HepG2 (cell line): ENCODE measurements around the gene EWSR1. TPM values are rescaled to one million over a fixed set of nuclear protein-coding genes. Genes with fewer than 3 reads are reported as not detected.

Source experiments
- ATAC-seq: fragments of 200-7000 bp; cut with Tn5 transposase; 3 replicates; pipeline ENCODE4 v1.9.1; 2020; ENCODE audit warnings: mild to moderate bottlenecking, moderate library complexity
- BruUV-seq: library from RNA; stranded (reverse); fragments of 400-500 nt; replicated peaks from 2 replicates; lab custom pipeline; 2021; lab: Mats Ljungman, UMichigan
- CTCF ChIA-PET: fragments of 300-600 bp; formaldehyde crosslinking; extraction: SDS; loops from one replicate; lab custom pipeline; 2021; ENCODE audit warnings: low total read pairs, inconsistent platforms, low intra/inter-chr PET ratio; lab: Yijun Ruan, JAX
- POLR2A ChIA-PET: fragments of 350-600 bp; sonication (Branson Sonifier 250); formaldehyde crosslinking; loops from one replicate; lab custom pipeline; 2020; ENCODE audit warnings: antibody characterized with exemption, inconsistent platforms; lab: Yijun Ruan, JAX
- DNase-seq: peaks from one replicate; pipeline ENCODE4 v3.0.0-alpha.2; 2015; ENCODE audit warnings: low spot score
- FAIRE-seq: peaks from 3 replicates; lab custom pipeline; 2011; peaks lifted over from hg19 to GRCh38; lab: Jason Lieb, UNC
- H2AFZ ChIP-seq: one replicate; pipeline ENCODE4 v1.6.1; 2011; ENCODE audit warnings: low read length, inconsistent platforms
- H3K27ac ChIP-seq: fragments of 300-600 bp; 3 replicates; pipeline ENCODE4 v1.8.0; 2011; ENCODE audit warnings: mixed run types, mild to moderate bottlenecking, mixed read lengths, low read length, inconsistent platforms; ENCODE audit not compliant: insufficient read depth; ENCODE audit errors: extremely low read length
- H3K27me3 ChIP-seq, 2 experiments: fragments of 200-600 bp in 1 of 2; 2 replicates in 1 of 2; 3 replicates in 1 of 2; pipeline versions ENCODE4 v1.6.0 to v1.8.0; 2011; ENCODE audit warnings: low read length in 2 of 2, mild to moderate bottlenecking in 2 of 2, moderate library complexity in 2 of 2, inconsistent platforms in 1 of 2; ENCODE audit not compliant: insufficient read depth in 2 of 2, control insufficient read depth in 1 of 2
- H3K36me3 ChIP-seq, 2 experiments: fragments of 200-600 bp in 1 of 2; replicated peaks in 1 of 2; 2 replicates in 1 of 2; 3 replicates in 1 of 2; pipeline versions ENCODE4 v1.5.1 to v1.8.0; 2011; ENCODE audit warnings: low read length in 2 of 2, inconsistent platforms in 1 of 2; ENCODE audit not compliant: insufficient read depth in 2 of 2, control insufficient read depth in 1 of 2
- H3K4me1 ChIP-seq: 2 replicates; pipeline ENCODE4 v1.5.1; 2012; ENCODE audit warnings: low read length, inconsistent platforms; ENCODE audit not compliant: insufficient read depth
- H3K4me2 ChIP-seq: 2 replicates; pipeline ENCODE4 v1.6.0; 2011; ENCODE audit warnings: low read depth, low read length, inconsistent platforms
- H3K4me3 ChIP-seq, 3 experiments: fragments of 200-600 bp in 1 of 3; sonication (generic), shearing (Covaris generic) in 1 of 3; replicated peaks in 1 of 3; 2 replicates each; pipeline ENCODE4 v1.5.1; 2011 to 2016; ENCODE audit warnings: low read length in 3 of 3, inconsistent platforms in 2 of 3, low read depth in 2 of 3, mild to moderate bottlenecking in 2 of 3, control low read depth in 1 of 3, mixed read lengths in 1 of 3; ENCODE audit not compliant: insufficient read depth in 1 of 3
- H3K79me2 ChIP-seq: one replicate; pipeline ENCODE4 v1.6.1; 2011; ENCODE audit warnings: low read length, inconsistent platforms; ENCODE audit not compliant: insufficient read depth
- H3K9ac ChIP-seq: 2 replicates; pipeline ENCODE4 v1.6.0; 2011; ENCODE audit warnings: mild to moderate bottlenecking, low read depth, low read length, inconsistent platforms; ENCODE audit not compliant: insufficient read depth
- H3K9me3 ChIP-seq: 2 replicates; pipeline ENCODE4 v1.5.1; 2012; ENCODE audit warnings: mild to moderate bottlenecking, low read length
- H4K20me1 ChIP-seq: 2 replicates; pipeline ENCODE4 v1.6.0; 2011; ENCODE audit warnings: inconsistent platforms, mild to moderate bottlenecking, low read length, moderate library complexity; ENCODE audit not compliant: insufficient read depth
- AGO2 ChIP-seq: fragments of 200-400 bp; formaldehyde crosslinking; optimal IDR thresholded peaks from 2 replicates; pipeline ENCODE3; 2017; ENCODE audit warnings: mild to moderate bottlenecking, low read depth, low read length, moderate library complexity
- ARID3A ChIP-seq: IDR thresholded peaks from 2 replicates; pipeline ENCODE4 v1.6.1; 2012; ENCODE audit warnings: low read depth, low read length, improper control_type of control experiment
- CEBPB ChIP-seq: IDR thresholded peaks from 2 replicates; pipeline ENCODE4 v1.6.1; 2011; ENCODE audit warnings: low read depth, low read length, improper control_type of control experiment, borderline replicate concordance
- HNRNPK ChIP-seq: fragments of 200-400 bp; formaldehyde crosslinking; IDR thresholded peaks from 2 replicates; pipeline ENCODE4 v1.6.1; 2018; ENCODE audit warnings: low read length, low read depth, moderate library complexity, mild to moderate bottlenecking; ENCODE audit not compliant: poor library complexity, severe bottlenecking
- NFATC3 ChIP-seq: sonication (generic); formaldehyde crosslinking; IDR thresholded peaks from 2 replicates; pipeline ENCODE4 v1.5.1; 2020; ENCODE audit warnings: mild to moderate bottlenecking, missing genetic modification reagents
- RBFOX2 ChIP-seq: fragments of 200-400 bp; formaldehyde crosslinking; IDR thresholded peaks from 2 replicates; pipeline ENCODE4 v1.6.1; 2017; ENCODE audit warnings: low read depth, mild to moderate bottlenecking, low read length
- SIX1 ChIP-seq: sonication (generic); formaldehyde crosslinking; IDR thresholded peaks from 2 replicates; pipeline ENCODE4 v1.4.0; 2020; ENCODE audit warnings: missing genetic modification reagents, borderline replicate concordance
- ZKSCAN1 ChIP-seq: fragments of 150-350 bp; IDR thresholded peaks from 2 replicates; pipeline ENCODE4 v1.6.1; 2014; ENCODE audit warnings: low read length
- WGBS: methylation state at CpG from one replicate; pipeline ENCODE4 v1.1.6; 2017; ENCODE audit warnings: low lambda C conversion rate; 5-methylcytosine and 5-hydroxymethylcytosine counted together
- in situ Hi-C: cut with HindIII; loops from 2 replicates; pipeline ENCODE4 v1.10.0; 2017; ENCODE audit warnings: low pct_unique_long_range_greater_than_20kb; ENCODE audit not compliant: extremely low pct_ligation_motif_present
- intact Hi-C: fragments of 100-400 bp; cut with micrococcal nuclease; formaldehyde crosslinking; loops from one replicate; pipeline ENCODE4 v1.10.0; 2022; ENCODE audit not compliant: unreplicated experiment
- polyA plus RNA-seq, 8 experiments: library from polyadenylated mRNA; depleted of rRNA in 3 of 8; stranded (reverse) in 7 of 8; unstranded in 1 of 8; fragments of >200 nt; fragmentation: Illumina TruSeq in 4 of 8; extraction: Trizol in 4 of 8; gene quantifications; 2 replicates each; pipeline versions ENCODE4 v1.2.1 to v1.2.3, GENCODE V29; 2011 to 2016; ENCODE audit warnings: low read depth in 4 of 8, missing spikeins in 1 of 8, mixed read lengths in 1 of 8; ENCODE audit not compliant: insufficient read depth in 1 of 8
- total RNA-seq, 5 experiments: library from RNA; depleted of rRNA; stranded (reverse); fragments of >200 nt; fragmentation: Illumina TruSeq; extraction: Trizol; gene quantifications; 2 replicates each; pipeline ENCODE4 v1.2.3, GENCODE V29; 2016; ENCODE audit warnings: low read depth in 1 of 5
- TF ChIP-seq, protein P1 (sequence below): sonication (generic); formaldehyde crosslinking; IDR thresholded peaks from 2 replicates; pipeline ENCODE4 v1.4.0; 2020; ENCODE audit warnings: missing genetic modification reagents

EWSR1 gene
- total and polyA plus RNA-seq, 2 of the 13 experiments (the other 11 are each of a cell fraction or from before 2014, with no cell fraction given): 211 to 326 TPM

- in situ Hi-C loops: no loop called here
- FAIRE-seq: no peak
- H4K20me1 ChIP-seq: peaks cover 79% of the 10 kb centered on the region
Measured at GRCh38 chr22:29275167-29275566, 7.1 kb downstream of the EWSR1 start.

DNA sequence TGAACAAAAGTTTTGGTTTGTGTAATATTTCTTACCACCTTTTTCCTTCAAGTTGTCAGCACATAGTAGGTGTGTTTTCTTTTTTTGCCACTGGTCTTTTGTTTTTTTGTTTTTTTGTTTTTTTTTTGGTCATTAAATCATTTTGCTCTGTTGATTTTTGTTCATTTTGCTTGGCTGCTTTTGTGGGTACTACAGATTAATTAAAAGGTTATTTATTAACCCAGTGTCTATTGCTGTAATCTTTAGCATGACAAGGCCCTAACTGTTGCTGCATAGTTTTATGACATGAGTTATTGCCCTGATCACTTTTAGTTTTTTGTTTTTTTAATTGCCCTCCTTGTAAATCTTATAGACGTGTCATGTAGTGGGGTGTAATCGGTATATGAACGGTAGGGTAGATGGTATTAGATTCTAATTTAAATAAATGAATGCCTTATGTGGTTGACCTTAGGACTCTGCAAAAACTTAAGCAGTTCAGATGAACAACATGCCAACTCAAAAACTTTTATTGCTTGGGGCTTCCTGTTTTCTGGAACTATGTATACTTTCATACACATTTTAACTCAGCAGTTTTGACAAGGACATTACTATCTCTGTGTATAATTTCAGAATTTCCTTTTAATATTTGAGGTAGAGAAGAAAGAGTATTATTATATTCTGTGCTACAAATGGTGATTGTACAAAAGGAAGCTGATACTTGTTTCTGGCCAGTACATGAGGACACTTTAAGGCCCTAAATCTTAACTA, 7.9 kb downstream of the EWSR1 start:
- H4K20me1 ChIP-seq: peaks cover 74% of the 10 kb centered on the region
- TF ChIP-seq HNRNPK (no peak), ARID3A (0 out of 2 replicates have a peak, but pooled peaks have one; percentile 21), ZKSCAN1 (peak; percentile 94), CEBPB (peak; percentile 35; the same call in 1 of the 2 replicates), NFATC3 (CRISPR knock-in tag) (no peak), AGO2 (peak; percentile 10), SIX1 (no peak)

More at GRCh38 chr22:29275167-29275566, 7.1 kb downstream of the EWSR1 start:
- peaks cover 94% of the 10 kb centered on the region for H3K79me2 ChIP-seq
- peak overlapping the region; percentile 53 for H3K27ac ChIP-seq
- 87% methylated on average over 3 of the region's 3 CpGs for WGBS
- no peak overlapping the region for H3K4me3 ChIP-seq
- BruUV-seq: no TSS peak
- 0 out of 2 replicates have a peak, but pooled peaks have one; percentile 18 for TF ChIP-seq RBFOX2
- TF ChIP-seq, protein P1, sequence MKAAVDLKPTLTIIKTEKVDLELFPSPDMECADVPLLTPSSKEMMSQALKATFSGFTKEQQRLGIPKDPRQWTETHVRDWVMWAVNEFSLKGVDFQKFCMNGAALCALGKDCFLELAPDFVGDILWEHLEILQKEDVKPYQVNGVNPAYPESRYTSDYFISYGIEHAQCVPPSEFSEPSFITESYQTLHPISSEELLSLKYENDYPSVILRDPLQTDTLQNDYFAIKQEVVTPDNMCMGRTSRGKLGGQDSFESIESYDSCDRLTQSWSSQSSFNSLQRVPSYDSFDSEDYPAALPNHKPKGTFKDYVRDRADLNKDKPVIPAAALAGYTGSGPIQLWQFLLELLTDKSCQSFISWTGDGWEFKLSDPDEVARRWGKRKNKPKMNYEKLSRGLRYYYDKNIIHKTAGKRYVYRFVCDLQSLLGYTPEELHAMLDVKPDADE (CRISPR knock-in tag): no peak
- TF ChIP-seq, all 625 proteins: peak for 1
- intact Hi-C loops: no loop called here
- Histone ChIP-seq H3K4me2 (peak overlapping the region; percentile 37), H3K9ac (no peak overlapping the region), H3K27me3 (no peaks in the 10 kb centered on the region), H3K9me3 (no peaks in the 10 kb centered on the region), H3K4me1 (peaks cover 68% of the 10 kb centered on the region), H3K36me3 (peaks cover 26 to 76% of the 10 kb centered on the region in 2 experiments), H2AFZ (no peak overlapping the region)
- ATAC-seq (no peak), DNase-seq (no peak)
- ChIA-PET POLR2A (no interaction called here), CTCF (no interaction called here)

More for the DNA sequence above, 7.9 kb downstream of the EWSR1 start:
- Histone ChIP-seq H3K27ac (peak overlapping the region; percentile 53), H3K4me1 (peaks cover 60% of the 10 kb centered on the region), H2AFZ (no peak overlapping the region), H3K4me3 (no peak overlapping the region), H3K79me2 (peaks cover 89% of the 10 kb centered on the region), H3K4me2 (peak overlapping the region; percentile 37; the same call in 1 of the 2 replicates), H3K9ac (no peak overlapping the region), H3K27me3 (no peaks in the 10 kb centered on the region), H3K9me3 (no peaks in the 10 kb centered on the region), H3K36me3 (peaks cover 28 to 77% of the 10 kb centered on the region in 2 experiments)
- in situ Hi-C loops: no loop called here
- no TSS peak for BruUV-seq
- ATAC-seq (peak; percentile 48), FAIRE-seq (no peak), DNase-seq (no peak)
- ChIA-PET CTCF (no interaction called here), POLR2A (interaction anchor here (1.7 kb wide), 1 partner anchor 7 kb away, joined by 4 read pairs; the partner anchor contains the start of gene EWSR1)
- intact Hi-C loops: no loop called here
- WGBS: 52% methylated on average over 3 of the region's 3 CpGs
